ENCODE results near the gene USB1.

USB1 gene

GRCh38 chr16:58025351-58026138 lies 24.3 kb downstream of the USB1 start, which contains the start of gene MMP15:
TSS of gene MMP15 (plus strand) at chr16:58025754. CDS start at chr16:58026351, 597 bp downstream.
- Histone ChIP-seq H3K4me1 (ENCODE audit: control insufficient read depth in 2 of 2, insufficient read depth in 1 of 2, low read depth in 1 of 2, low read length in 2 of 2) (peaks cover 10 to 14% of the 10 kb centered on the region in 2 donors), H3K4me2 (ENCODE audit: insufficient read depth, low read length, poor library complexity, severe bottlenecking) (peak within 1 kb of the TSS; percentile 99), H3K27ac (replicated peaks; ENCODE audit: low read length) (no peak within 1 kb of the TSS), H3K23ac (ENCODE audit: low read depth, low read length, poor library complexity) (peak within 1 kb of the TSS; percentile 94), H3K18ac (ENCODE audit: low read length) (peak within 1 kb of the TSS; percentile 98), H2AFZ (ENCODE audit: low read length) (peak within 1 kb of the TSS; percentile 97), H3K36me3 (replicated peaks in 1 of 2; ENCODE audit: control insufficient read depth in 2 of 2, insufficient read depth in 2 of 2, low read length in 2 of 2) (peaks cover 0 to 2% of the 10 kb centered on the region in 2 donors), H3K79me1 (ENCODE audit: low read depth, low read length) (peaks cover 2% of the 10 kb centered on the region), H3K27me3 (ENCODE audit: control insufficient read depth in 3 of 3, insufficient read depth in 3 of 3, low read depth in 1 of 3, low read length in 3 of 3) (peaks cover 0 to 24% (median 20%) of the 10 kb centered on the region in 3 experiments), H2BK15ac (ENCODE audit: low read length) (peak within 1 kb of the TSS; percentile 98), H4K91ac (ENCODE audit: low read depth, low read length, poor library complexity) (no peak within 1 kb of the TSS), H3K9ac (ENCODE audit: low read depth, low read length, poor library complexity) (peak within 1 kb of the TSS; percentile 99), H3K9me3 (replicated peaks in 1 of 2; ENCODE audit: control insufficient read depth in 2 of 2, insufficient read depth in 1 of 2, low read depth in 1 of 2, low read length in 2 of 2) (no peaks in the 10 kb centered on the region), H2BK120ac (ENCODE audit: low read depth, low read length) (peak within 1 kb of the TSS; percentile 40), H2BK12ac (ENCODE audit: low read length) (peak within 1 kb of the TSS; percentile 85), H2AK5ac (ENCODE audit: low read depth, low read length) (peak within 1 kb of the TSS; percentile 91), H3K14ac (ENCODE audit: low read length) (peak within 1 kb of the TSS; percentile 14), H2BK5ac (ENCODE audit: low read length) (peak within 1 kb of the TSS; percentile 80), H4K8ac (ENCODE audit: low read depth, low read length) (no peak within 1 kb of the TSS), H3K4me3 (ENCODE audit: low read length in 2 of 2) (peak within 1 kb of the TSS; percentile 84 to 93), H3K4ac (ENCODE audit: low read length) (no peak within 1 kb of the TSS)
- no CpG with 5 or more reads among the region's 90 CpGs for WGBS, 2 donors (ENCODE audit: extremely low coverage in 2 of 2, insufficient read length in 2 of 2, insufficient replicate concordance in 1 of 2)
- DNase-seq (ENCODE audit: low spot score): peak; percentile 70

DNA sequence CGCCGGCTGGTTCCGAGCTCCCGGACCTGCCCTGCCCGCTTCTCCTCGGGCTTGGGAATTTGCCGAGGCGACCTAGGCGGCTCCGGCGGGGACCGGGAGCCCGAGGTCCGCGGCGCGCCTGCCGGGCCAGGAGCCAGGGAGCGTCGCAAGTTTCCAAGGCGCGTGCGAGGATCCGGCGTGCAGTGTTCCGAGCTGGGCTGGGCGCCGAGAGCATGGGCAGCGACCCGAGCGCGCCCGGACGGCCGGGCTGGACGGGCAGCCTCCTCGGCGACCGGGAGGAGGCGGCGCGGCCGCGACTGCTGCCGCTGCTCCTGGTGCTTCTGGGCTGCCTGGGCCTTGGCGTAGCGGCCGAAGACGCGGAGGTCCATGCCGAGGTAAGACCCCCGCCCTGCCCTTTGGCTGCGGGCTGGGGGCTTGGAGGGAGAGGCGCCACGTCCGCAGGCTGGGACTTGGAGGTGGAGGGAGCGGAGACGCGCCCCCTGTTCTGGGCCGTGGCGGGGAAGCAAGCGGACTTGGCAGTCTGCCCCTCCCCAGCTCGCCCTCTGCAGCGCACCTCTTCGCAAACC lies 25.0 kb downstream of the USB1 start:
- no peak overlapping the region for H4K91ac ChIP-seq (ENCODE audit: low read depth, low read length, poor library complexity)
- H2BK5ac ChIP-seq (ENCODE audit: low read length): peak overlapping the region; percentile 80
- peaks cover 10 to 14% of the 10 kb centered on the region in 2 donors for H3K4me1 ChIP-seq (ENCODE audit: control insufficient read depth in 2 of 2, insufficient read depth in 1 of 2, low read depth in 1 of 2, low read length in 2 of 2)

GRCh38 chr16:58026705-58027160 lies 25.5 kb downstream of the USB1 start:
- H3K18ac ChIP-seq (ENCODE audit: low read length): peak overlapping the region; percentile 98
- peak overlapping the region; percentile 80 for H2BK5ac ChIP-seq (ENCODE audit: low read length)
- H3K4ac ChIP-seq (ENCODE audit: low read length): no peak overlapping the region
- H3K27ac ChIP-seq (replicated peaks; ENCODE audit: low read length): no peak overlapping the region
- DNase-seq (ENCODE audit: low spot score): peak; percentile 45
- peak overlapping the region; percentile 40 for H2BK120ac ChIP-seq (ENCODE audit: low read depth, low read length)
- no peak overlapping the region for H4K8ac ChIP-seq (ENCODE audit: low read depth, low read length)
- H3K4me1 ChIP-seq (ENCODE audit: control insufficient read depth in 2 of 2, insufficient read depth in 1 of 2, low read depth in 1 of 2, low read length in 2 of 2): peaks cover 10 to 14% of the 10 kb centered on the region in 2 donors
- H3K27me3 ChIP-seq (ENCODE audit: control insufficient read depth in 3 of 3, insufficient read depth in 3 of 3, low read depth in 1 of 3, low read length in 3 of 3): peaks cover 0 to 24% (median 20%) of the 10 kb centered on the region in 3 experiments
- no peak overlapping the region for H4K91ac ChIP-seq (ENCODE audit: low read depth, low read length, poor library complexity)
- H2BK15ac ChIP-seq (ENCODE audit: low read length): peak overlapping the region; percentile 98
- H3K36me3 ChIP-seq (replicated peaks in 1 of 2; ENCODE audit: control insufficient read depth in 2 of 2, insufficient read depth in 2 of 2, low read length in 2 of 2): peaks cover 0 to 1% of the 10 kb centered on the region in 2 donors
- peaks cover 2% of the 10 kb centered on the region for H3K79me1 ChIP-seq (ENCODE audit: low read depth, low read length)
- WGBS, 2 donors (ENCODE audit: extremely low coverage in 2 of 2, insufficient read length in 2 of 2, insufficient replicate concordance in 1 of 2): no CpG with 5 or more reads among the region's 38 CpGs
- peak overlapping the region; percentile 94 for H3K23ac ChIP-seq (ENCODE audit: low read depth, low read length, poor library complexity)
- peak overlapping the region; percentile 99 for H3K4me2 ChIP-seq (ENCODE audit: insufficient read depth, low read length, poor library complexity, severe bottlenecking)
- H3K9me3 ChIP-seq (replicated peaks in 1 of 2; ENCODE audit: control insufficient read depth in 2 of 2, insufficient read depth in 1 of 2, low read depth in 1 of 2, low read length in 2 of 2): no peaks in the 10 kb centered on the region
- peak overlapping the region; percentile 91 for H2AK5ac ChIP-seq (ENCODE audit: low read depth, low read length)
- H3K9ac ChIP-seq (ENCODE audit: low read depth, low read length, poor library complexity): peak overlapping the region; percentile 99
- no peak overlapping the region for H2BK12ac ChIP-seq (ENCODE audit: low read length)
- peak overlapping the region; percentile 97 for H2AFZ ChIP-seq (ENCODE audit: low read length)
- peak overlapping the region; percentile 84 to 93 for H3K4me3 ChIP-seq (ENCODE audit: low read length in 2 of 2)
- peak overlapping the region; percentile 14 for H3K14ac ChIP-seq (ENCODE audit: low read length)

More for the DNA sequence above, 25.0 kb downstream of the USB1 start:
- Histone ChIP-seq H3K27ac (replicated peaks; ENCODE audit: low read length) (no peak overlapping the region), H2BK15ac (ENCODE audit: low read length) (peak overlapping the region; percentile 98), H3K79me1 (ENCODE audit: low read depth, low read length) (peaks cover 2% of the 10 kb centered on the region), H3K36me3 (replicated peaks in 1 of 2; ENCODE audit: control insufficient read depth in 2 of 2, insufficient read depth in 2 of 2, low read length in 2 of 2) (peaks cover 0 to 2% of the 10 kb centered on the region in 2 donors), H3K9ac (ENCODE audit: low read depth, low read length, poor library complexity) (peak overlapping the region; percentile 99), H2AFZ (ENCODE audit: low read length) (peak overlapping the region; percentile 97), H3K4me3 (ENCODE audit: low read length in 2 of 2) (peak overlapping the region; percentile 84 to 93), H2BK120ac (ENCODE audit: low read depth, low read length) (peak overlapping the region; percentile 40), H3K23ac (ENCODE audit: low read depth, low read length, poor library complexity) (peak overlapping the region; percentile 94), H3K9me3 (replicated peaks in 1 of 2; ENCODE audit: control insufficient read depth in 2 of 2, insufficient read depth in 1 of 2, low read depth in 1 of 2, low read length in 2 of 2) (no peaks in the 10 kb centered on the region), H3K4ac (ENCODE audit: low read length) (no peak overlapping the region), H2BK12ac (ENCODE audit: low read length) (no peak overlapping the region), H4K8ac (ENCODE audit: low read depth, low read length) (no peak overlapping the region), H3K14ac (ENCODE audit: low read length) (peak overlapping the region; percentile 14), H3K18ac (ENCODE audit: low read length) (peak overlapping the region; percentile 98), H3K27me3 (ENCODE audit: control insufficient read depth in 3 of 3, insufficient read depth in 3 of 3, low read depth in 1 of 3, low read length in 3 of 3) (peaks cover 0 to 24% (median 20%) of the 10 kb centered on the region in 3 experiments), H2AK5ac (ENCODE audit: low read depth, low read length) (peak overlapping the region; percentile 91), H3K4me2 (ENCODE audit: insufficient read depth, low read length, poor library complexity, severe bottlenecking) (peak overlapping the region; percentile 99)
- peak; percentile 43 for DNase-seq (ENCODE audit: low spot score)
- no CpG with 5 or more reads among the region's 65 CpGs for WGBS, 2 donors (ENCODE audit: extremely low coverage in 2 of 2, insufficient read length in 2 of 2, insufficient replicate concordance in 1 of 2)

Data from neuronal stem cell (in vitro differentiated cells).